Ishikawa (cell line): ENCODE measurements around the gene CFAP46.

Experiments
- EP300 ChIP-seq: IDR thresholded peaks from 2 replicates; pipeline ENCODE4 v1.6.1; 2012; ENCODE audit warnings: borderline replicate concordance
- FOXM1 ChIP-seq: IDR thresholded peaks from 2 replicates; pipeline ENCODE4 v1.6.1; 2012; ENCODE audit warnings: low read depth, borderline replicate concordance

GRCh38 chr10:132884041-132884440 lies 58.3 kb downstream of the CFAP46 start:
- no peak for TF ChIP-seq FOXM1
- TF ChIP-seq EP300: no peak
